Stomach (tissue), 9 donors: ENCODE measurements around the gene HDAC1. TPM values are rescaled to one million over a fixed set of nuclear protein-coding genes. Genes with fewer than 3 reads are reported as not detected.

Experiments
- DNase-seq, 2 donors: peaks; one replicate each; pipeline versions ENCODE4 v3.0.0 to v3.0.0-alpha.2; 2013 to 2019
- H3K27ac ChIP-seq, 5 donors: fragments of 200-600 bp in 4 of 5; sonication (generic) in 4 of 5; one replicate each; pipeline ENCODE4 v1.5.1; 2013 to 2019; ENCODE audit warnings: mild to moderate bottlenecking in 1 of 5, moderate library complexity in 1 of 5
- H3K27me3 ChIP-seq, 3 donors: fragments of 200-600 bp; sonication (generic); one replicate each; pipeline ENCODE4 v1.5.1; 2017 to 2019; ENCODE audit warnings: mixed run types in 1 of 3
- H3K36me3 ChIP-seq, 4 donors: fragments of 200-600 bp; sonication (generic); 1 replicate in 3 of 4; 2 replicates in 1 of 4; pipeline ENCODE4 v1.5.1; 2016 to 2019
- H3K4me1 ChIP-seq, 4 donors: fragments of 200-600 bp; sonication (generic); one replicate each; pipeline ENCODE4 v1.5.1; 2016 to 2019
- H3K4me3 ChIP-seq, 4 donors: fragments of 200-600 bp; sonication (generic) in 3 of 4; one replicate each; pipeline ENCODE4 v1.5.1; 2016 to 2019; ENCODE audit warnings: mild to moderate bottlenecking in 1 of 4
- H3K9me3 ChIP-seq, 4 donors: fragments of 200-600 bp; sonication (generic); one replicate each; pipeline ENCODE4 v1.5.1; 2016 to 2019
- CTCF ChIP-seq, 7 experiments: fragments of 450-650 bp in 4 of 7; fragments of 200-600 bp in 3 of 7; sonication (generic) in 3 of 7; IDR thresholded peaks; one replicate each; pipeline ENCODE4 v1.5.1; 2016 to 2019; ENCODE audit warnings: antibody characterized with exemption in 7 of 7, control low read depth in 2 of 7, mild to moderate bottlenecking in 1 of 7
- EP300 ChIP-seq: sonication (generic); formaldehyde crosslinking; IDR thresholded peaks from one replicate; pipeline ENCODE4 v1.6.1; 2017; ENCODE audit warnings: antibody characterized with exemption
- POLR2A ChIP-seq, 4 donors: fragments of 450-650 bp; IDR thresholded peaks; one replicate each; pipeline ENCODE4 v1.6.1; 2016; ENCODE audit warnings: antibody characterized with exemption in 4 of 4, control low read depth in 2 of 4, mild to moderate bottlenecking in 1 of 4, moderate library complexity in 1 of 4
- POLR2AphosphoS5 ChIP-seq, 3 donors: sonication (generic); formaldehyde crosslinking; IDR thresholded peaks; one replicate each; pipeline ENCODE4 v1.6.1; 2016; ENCODE audit warnings: antibody characterized with exemption in 3 of 3
- WGBS, 5 donors: extraction: QIAGEN DNeasy Blood & Tissue Kit in 3 of 5; methylation state at CpG; one replicate each; pipeline versions ENCODE4 v1.1.5 to v1.1.7; 2013 to 2018; 5-methylcytosine and 5-hydroxymethylcytosine counted together
- intact Hi-C: fragments of 100-400 bp; cut with DNase I; formaldehyde crosslinking; loops from one replicate; pipeline ENCODE4 v1.15.1; 2023; ENCODE audit warnings: low total_unique reads
- polyA plus RNA-seq, 3 donors: library from polyadenylated mRNA; stranded (reverse); fragments of 200-250 nt; gene quantifications; one replicate each; pipeline ENCODE4 v1.2.3, GENCODE V29; 2013
- total RNA-seq, 5 donors: library from RNA; depleted of rRNA; stranded (reverse); fragments of >200 nt; gene quantifications; one replicate each; pipeline versions ENCODE4 v1.1.0 to v1.2.3, GENCODE V29; 2014 to 2016
- donor health status: healthy with polysubstance abuse.
- donor health status: Bipolar disorder and iron deficiency.
- donor health status: healthy.

Gene HDAC1
- total and polyA plus RNA-seq, 8 donors: 50.7 to 143 (median 71.8) TPM

- Histone ChIP-seq H3K27me3 (peaks cover 0 to 3% (median 0%) of the 10 kb centered on the region in 3 donors), H3K4me3 (peak overlapping the region; percentile 68 to 83 (median 78)), H3K27ac (peak overlapping the region; percentile 85 to 88 (median 86)), H3K4me1 (peaks cover 30 to 70% (median 61%) of the 10 kb centered on the region in 4 donors), H3K36me3 (peaks cover 21 to 49% (median 42%) of the 10 kb centered on the region in 4 donors), H3K9me3 (no peaks in the 10 kb centered on the region)
- DNase-seq: peak in 1 of 2 donors; percentile 38
- intact Hi-C loops: no loop called here
- no peak for TF ChIP-seq POLR2A (IDR thresholded peaks at IDR 0.05)
- TF ChIP-seq EP300: no peak
- WGBS, 5 donors: 14 to 34% (median 25%) methylated on average over 5 to 9 of the region's 9 CpGs
These were observed 42.5 kb downstream of the HDAC1 start for GRCh38 chr1:32334274-32334861.

GRCh38 chr1:32334864-32335534 lies 43.1 kb downstream of the HDAC1 start:
- Histone ChIP-seq H3K9me3 (no peaks in the 10 kb centered on the region), H3K27ac (peak overlapping the region; percentile 85 to 88 (median 86)), H3K27me3 (peaks cover 0 to 3% (median 0%) of the 10 kb centered on the region in 3 donors), H3K4me3 (peak overlapping the region; percentile 68 to 83 (median 78)), H3K36me3 (peaks cover 21 to 43% (median 35%) of the 10 kb centered on the region in 4 donors), H3K4me1 (peaks cover 30 to 76% (median 61%) of the 10 kb centered on the region in 4 donors)
- intact Hi-C loops: no loop called here
- 0 to 7% (median 4%) methylated on average over 11 to 46 of the region's 46 CpGs for WGBS, 5 donors
- DNase-seq: peak; percentile 64 to 87
- TF ChIP-seq POLR2A (IDR thresholded peaks at IDR 0.05): no peak
- peak in 5 of 7 experiments; percentile 23 to 82 (median 60) for TF ChIP-seq CTCF (IDR thresholded peaks at IDR 0.05)
- peak in 1 of 3 donors; percentile 27 for TF ChIP-seq POLR2AphosphoS5 (IDR thresholded peaks at IDR 0.05)

GRCh38 chr1:32335535-32335789 lies 43.6 kb downstream of the HDAC1 start:
- intact Hi-C loops: no loop called here
- H3K27ac ChIP-seq: peak overlapping the region; percentile 85 to 88 (median 86)
- H3K27me3 ChIP-seq: peaks cover 0 to 3% (median 0%) of the 10 kb centered on the region in 3 donors
- peaks cover 30 to 76% (median 61%) of the 10 kb centered on the region in 4 donors for H3K4me1 ChIP-seq
- no peaks in the 10 kb centered on the region for H3K9me3 ChIP-seq
- WGBS, 5 donors: 0 to 1% (median 1%) methylated on average over 18 to 34 of the region's 34 CpGs; no CpG with 5 or more reads in 1 of the 5 donors
- no peak for DNase-seq
- peaks cover 20 to 38% (median 31%) of the 10 kb centered on the region in 4 donors for H3K36me3 ChIP-seq
- TF ChIP-seq CTCF (IDR thresholded peaks at IDR 0.05) (no peak), POLR2A (IDR thresholded peaks at IDR 0.05) (no peak), EP300 (no peak), POLR2AphosphoS5 (IDR thresholded peaks at IDR 0.05) (no peak)
- H3K4me3 ChIP-seq: peak overlapping the region; percentile 68 to 83 (median 78)

GRCh38 chr1:32335790-32336590 lies 44.1 kb downstream of the HDAC1 start, which contains the start of gene MARCKSL1:
Gene MARCKSL1, minus strand, starts transcription at chr1:32336233. Its CDS starts 200 bp downstream, at chr1:32336033.
- Histone ChIP-seq H3K27ac (peak within 1 kb of the TSS; percentile 85 to 88 (median 86)), H3K27me3 (peaks cover 0 to 3% (median 0%) of the 10 kb centered on the region in 3 donors), H3K4me3 (peak within 1 kb of the TSS; percentile 68 to 83 (median 78)), H3K36me3 (peaks cover 18 to 33% (median 26%) of the 10 kb centered on the region in 4 donors), H3K9me3 (no peaks in the 10 kb centered on the region), H3K4me1 (peaks cover 30 to 76% (median 61%) of the 10 kb centered on the region in 4 donors)
- TF ChIP-seq POLR2AphosphoS5 (IDR thresholded peaks at IDR 0.05): peak; percentile 18 to 97 (median 94)
- no peak for TF ChIP-seq EP300
- DNase-seq: peak; percentile 90 to 95
- intact Hi-C loops: no loop called here
- WGBS, 5 donors: 1 to 2% (median 1%) methylated on average over 32 to 92 of the region's 95 CpGs; no CpG with 5 or more reads in 1 of the 5 donors

GRCh38 chr1:32336591-32336932 lies 44.7 kb downstream of the HDAC1 start:
- H3K27ac ChIP-seq: peak overlapping the region; percentile 36 to 87 (median 86)
- WGBS, 5 donors: 21 to 33% (median 26%) methylated on average over 11 to 15 of the region's 15 CpGs

More at GRCh38 chr1:32336591-32336932, 44.7 kb downstream of the HDAC1 start:
- H3K36me3 ChIP-seq: peaks cover 12 to 27% (median 20%) of the 10 kb centered on the region in 4 donors
- no peak for DNase-seq
- TF ChIP-seq POLR2A (IDR thresholded peaks at IDR 0.05) (no peak), POLR2AphosphoS5 (IDR thresholded peaks at IDR 0.05) (no peak), EP300 (no peak)
- intact Hi-C loops: no loop called here
- no peaks in the 10 kb centered on the region for H3K9me3 ChIP-seq
- H3K27me3 ChIP-seq: peaks cover 0 to 3% (median 0%) of the 10 kb centered on the region in 3 donors
- peaks cover 30 to 81% (median 61%) of the 10 kb centered on the region in 4 donors for H3K4me1 ChIP-seq
- H3K4me3 ChIP-seq: peak overlapping the region; percentile 68 to 83 (median 78)
